Keratinocyte (primary cell): ENCODE data around the gene LAMA4.

Experiments used
- EZH2 ChIP-seq: IDR thresholded peaks from one replicate; pipeline ENCODE4 v1.6.1; 2012; ENCODE audit warnings: inconsistent platforms, mild to moderate bottlenecking, low read length, moderate library complexity
- TF ChIP-seq, protein P1 (sequence below), 3 experiments: IDR thresholded peaks in 1 of 3; conservative IDR thresholded peaks in 1 of 3; optimal IDR thresholded peaks in 1 of 3; 2 replicates in 2 of 3; 3 replicates in 1 of 3; pipeline versions ENCODE3 to v1.5.1; 2011; ENCODE audit warnings: low read length in 3 of 3, mild to moderate bottlenecking in 3 of 3, moderate library complexity in 2 of 3, control low read depth in 1 of 3, inconsistent platforms in 1 of 3; ENCODE audit not compliant: insufficient read depth in 2 of 3; ENCODE audit errors: extremely low read depth in 1 of 3

DNA sequence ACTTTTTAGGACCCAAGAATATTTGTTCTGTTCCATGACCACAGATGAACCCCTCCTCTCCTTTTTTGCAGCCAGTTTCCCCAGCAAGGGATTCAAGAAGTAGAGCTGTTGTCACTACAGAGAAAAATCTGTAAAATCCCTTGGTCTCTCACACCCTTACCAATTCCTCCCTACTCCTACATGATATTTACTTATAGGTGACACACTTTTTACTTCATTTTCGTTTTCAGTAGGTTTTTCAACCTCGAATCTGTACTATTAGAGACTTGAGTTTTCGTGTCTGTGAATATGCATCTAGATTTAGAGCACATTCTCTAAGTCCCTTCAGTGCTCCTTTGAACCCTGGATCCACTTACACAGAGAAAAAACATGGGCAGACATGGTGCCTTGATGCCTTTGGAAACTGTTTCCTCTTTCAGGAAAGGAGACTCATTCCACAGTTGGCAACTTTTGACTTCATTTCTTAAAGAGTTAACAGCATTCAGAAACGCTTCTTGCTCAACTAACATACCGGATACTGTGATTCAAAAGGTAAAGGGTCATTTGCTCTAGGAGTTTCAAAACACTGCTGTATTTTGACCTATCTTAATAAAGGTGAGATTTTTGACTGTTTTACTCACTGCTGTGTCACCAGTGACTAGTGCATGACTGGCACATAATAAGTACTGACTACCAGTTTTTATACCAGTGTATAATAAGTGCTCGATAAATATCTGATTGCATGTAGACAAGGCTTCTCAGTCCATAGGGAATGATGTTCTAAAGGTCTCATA, 50.6 kb downstream of the LAMA4 start:
- TF ChIP-seq, protein P1, sequence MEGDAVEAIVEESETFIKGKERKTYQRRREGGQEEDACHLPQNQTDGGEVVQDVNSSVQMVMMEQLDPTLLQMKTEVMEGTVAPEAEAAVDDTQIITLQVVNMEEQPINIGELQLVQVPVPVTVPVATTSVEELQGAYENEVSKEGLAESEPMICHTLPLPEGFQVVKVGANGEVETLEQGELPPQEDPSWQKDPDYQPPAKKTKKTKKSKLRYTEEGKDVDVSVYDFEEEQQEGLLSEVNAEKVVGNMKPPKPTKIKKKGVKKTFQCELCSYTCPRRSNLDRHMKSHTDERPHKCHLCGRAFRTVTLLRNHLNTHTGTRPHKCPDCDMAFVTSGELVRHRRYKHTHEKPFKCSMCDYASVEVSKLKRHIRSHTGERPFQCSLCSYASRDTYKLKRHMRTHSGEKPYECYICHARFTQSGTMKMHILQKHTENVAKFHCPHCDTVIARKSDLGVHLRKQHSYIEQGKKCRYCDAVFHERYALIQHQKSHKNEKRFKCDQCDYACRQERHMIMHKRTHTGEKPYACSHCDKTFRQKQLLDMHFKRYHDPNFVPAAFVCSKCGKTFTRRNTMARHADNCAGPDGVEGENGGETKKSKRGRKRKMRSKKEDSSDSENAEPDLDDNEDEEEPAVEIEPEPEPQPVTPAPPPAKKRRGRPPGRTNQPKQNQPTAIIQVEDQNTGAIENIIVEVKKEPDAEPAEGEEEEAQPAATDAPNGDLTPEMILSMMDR (optimal IDR thresholded peaks at IDR 0.05 in 1 of 3, IDR thresholded peaks at IDR 0.05 in 1 of 3, conservative IDR thresholded peaks at IDR 0.05 in 1 of 3; ENCODE audit: extremely low read depth in 1 of 3, insufficient read depth in 2 of 3, low read length in 3 of 3), result no peak
- no peak for TF ChIP-seq EZH2
